Smooth muscle cell (in vitro differentiated cells): ENCODE results near the gene EXOC3L2. TPM values are rescaled to one million over a fixed set of nuclear protein-coding genes. Genes with fewer than 3 reads are reported as not detected.
A peak's percentile ranks its signal among the peaks of the same experiment; 100 is the strongest.

Source experiments
- DNase-seq: peaks from one replicate; lab custom pipeline; 2025; ENCODE audit not compliant: unreplicated experiment; lab: John Stamatoyannopoulos, UW
- H2AFZ ChIP-seq: fragments of 200-600 bp; sonication (generic); 2 replicates; pipeline ENCODE4 v1.6.0; 2016; ENCODE audit warnings: antibody characterized with exemption, low read depth, mild to moderate bottlenecking
- H3F3A ChIP-seq: fragments of 200-600 bp; sonication (generic); 2 replicates; pipeline ENCODE4 v1.6.0; 2017; ENCODE audit warnings: antibody characterized with exemption, low read depth
- H3K27ac ChIP-seq: fragments of 200-600 bp; sonication (generic); 2 replicates; pipeline ENCODE4 v1.5.1; 2016; ENCODE audit warnings: low read depth, mild to moderate bottlenecking
- H3K27me3 ChIP-seq: fragments of 200-600 bp; sonication (generic); 2 replicates; pipeline ENCODE4 v1.6.1; 2016; ENCODE audit warnings: low read depth, mild to moderate bottlenecking
- H3K36me3 ChIP-seq: fragments of 200-600 bp; sonication (generic); 2 replicates; pipeline ENCODE4 v1.5.1; 2016; ENCODE audit warnings: low read depth
- H3K4me1 ChIP-seq: fragments of 200-600 bp; sonication (generic); 2 replicates; pipeline ENCODE4 v1.5.1; 2016; ENCODE audit warnings: low read depth
- H3K4me2 ChIP-seq: fragments of 200-600 bp; sonication (generic); 2 replicates; pipeline ENCODE4 v1.6.0; 2016; ENCODE audit warnings: mild to moderate bottlenecking
- H3K4me3 ChIP-seq: fragments of 200-600 bp; sonication (generic); 2 replicates; pipeline ENCODE4 v1.5.1; 2016; ENCODE audit warnings: mild to moderate bottlenecking
- H3K79me2 ChIP-seq: fragments of 200-600 bp; sonication (generic); 2 replicates; pipeline ENCODE4 v1.6.0; 2016; ENCODE audit warnings: low read depth, mild to moderate bottlenecking
- H3K9ac ChIP-seq: fragments of 200-600 bp; sonication (generic); 2 replicates; pipeline ENCODE4 v1.6.0; 2016; ENCODE audit warnings: low read depth
- H3K9me3 ChIP-seq: fragments of 200-600 bp; sonication (generic); replicated peaks from 2 replicates; pipeline ENCODE4 v1.5.1; 2016; ENCODE audit warnings: low read depth
- H4K20me1 ChIP-seq: fragments of 200-600 bp; sonication (generic); 2 replicates; pipeline ENCODE4 v1.6.0; 2016; ENCODE audit warnings: low read depth
- WGBS: methylation state at CpG from one replicate; pipeline ENCODE4 v1.1.7; 2016; ENCODE audit warnings: low lambda C conversion rate; 5-methylcytosine and 5-hydroxymethylcytosine counted together
- polyA plus RNA-seq: library from polyadenylated mRNA; unstranded; fragments of >200 nt; fragmentation: Nextera tagmentation; extraction: Ambion mirVana; gene quantifications from 2 replicates; pipeline ENCODE4 v1.2.1, GENCODE V29; 2016
- total RNA-seq: library from RNA; depleted of rRNA; stranded (reverse); fragments of >200 nt; gene quantifications from 2 replicates; pipeline ENCODE4 v1.2.3, GENCODE V29; 2014
- TF ChIP-seq, protein P1 (sequence below): fragments of 200-600 bp; sonication (generic); IDR thresholded peaks from 2 replicates; pipeline ENCODE4 v1.5.1; 2017; ENCODE audit warnings: borderline replicate concordance, mild to moderate bottlenecking, antibody characterized with exemption; ENCODE audit not compliant: insufficient read depth, poor library complexity, severe bottlenecking

Gene EXOC3L2
- total and polyA plus RNA-seq, 2 experiments from 2014 or later: 0.76 to 7.5 TPM

GRCh38 chr19:45191375-45191774 lies 53.8 kb downstream of the EXOC3L2 start:
- no peak overlapping the region for H3K9ac ChIP-seq
- H3K79me2 ChIP-seq: no peaks in the 10 kb centered on the region
- H3K27ac ChIP-seq: no peak overlapping the region
- H3F3A ChIP-seq: no peaks in the 10 kb centered on the region
- no peaks in the 10 kb centered on the region for H4K20me1 ChIP-seq
- no peaks in the 10 kb centered on the region for H3K36me3 ChIP-seq
- no peak overlapping the region for H3K4me3 ChIP-seq
- TF ChIP-seq, protein P1, sequence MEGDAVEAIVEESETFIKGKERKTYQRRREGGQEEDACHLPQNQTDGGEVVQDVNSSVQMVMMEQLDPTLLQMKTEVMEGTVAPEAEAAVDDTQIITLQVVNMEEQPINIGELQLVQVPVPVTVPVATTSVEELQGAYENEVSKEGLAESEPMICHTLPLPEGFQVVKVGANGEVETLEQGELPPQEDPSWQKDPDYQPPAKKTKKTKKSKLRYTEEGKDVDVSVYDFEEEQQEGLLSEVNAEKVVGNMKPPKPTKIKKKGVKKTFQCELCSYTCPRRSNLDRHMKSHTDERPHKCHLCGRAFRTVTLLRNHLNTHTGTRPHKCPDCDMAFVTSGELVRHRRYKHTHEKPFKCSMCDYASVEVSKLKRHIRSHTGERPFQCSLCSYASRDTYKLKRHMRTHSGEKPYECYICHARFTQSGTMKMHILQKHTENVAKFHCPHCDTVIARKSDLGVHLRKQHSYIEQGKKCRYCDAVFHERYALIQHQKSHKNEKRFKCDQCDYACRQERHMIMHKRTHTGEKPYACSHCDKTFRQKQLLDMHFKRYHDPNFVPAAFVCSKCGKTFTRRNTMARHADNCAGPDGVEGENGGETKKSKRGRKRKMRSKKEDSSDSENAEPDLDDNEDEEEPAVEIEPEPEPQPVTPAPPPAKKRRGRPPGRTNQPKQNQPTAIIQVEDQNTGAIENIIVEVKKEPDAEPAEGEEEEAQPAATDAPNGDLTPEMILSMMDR: no peak
- no peaks in the 10 kb centered on the region for H3K27me3 ChIP-seq
- no peak overlapping the region for H2AFZ ChIP-seq
- H3K4me2 ChIP-seq: no peak overlapping the region
- H3K9me3 ChIP-seq: no peaks in the 10 kb centered on the region
- DNase-seq: no peak
- WGBS: 83% methylated on average over 4 of the region's 4 CpGs
- no peaks in the 10 kb centered on the region for H3K4me1 ChIP-seq

- Histone ChIP-seq H4K20me1 (no peaks in the 10 kb centered on the region), H3K9me3 (no peaks in the 10 kb centered on the region), H3K9ac (no peak overlapping the region), H3K4me3 (no peak overlapping the region), H3K27me3 (no peaks in the 10 kb centered on the region), H3F3A (no peaks in the 10 kb centered on the region), H2AFZ (no peak overlapping the region), H3K27ac (no peak overlapping the region), H3K36me3 (no peaks in the 10 kb centered on the region), H3K79me2 (no peaks in the 10 kb centered on the region), H3K4me1 (no peaks in the 10 kb centered on the region), H3K4me2 (no peak overlapping the region)
- DNase-seq: no peak
- TF ChIP-seq, protein P1: no peak
- 89% methylated on average over 1 of the region's 1 CpG for WGBS
Observed at GRCh38 chr19:45189971-45190370, 55.2 kb downstream of the EXOC3L2 start.

DNA sequence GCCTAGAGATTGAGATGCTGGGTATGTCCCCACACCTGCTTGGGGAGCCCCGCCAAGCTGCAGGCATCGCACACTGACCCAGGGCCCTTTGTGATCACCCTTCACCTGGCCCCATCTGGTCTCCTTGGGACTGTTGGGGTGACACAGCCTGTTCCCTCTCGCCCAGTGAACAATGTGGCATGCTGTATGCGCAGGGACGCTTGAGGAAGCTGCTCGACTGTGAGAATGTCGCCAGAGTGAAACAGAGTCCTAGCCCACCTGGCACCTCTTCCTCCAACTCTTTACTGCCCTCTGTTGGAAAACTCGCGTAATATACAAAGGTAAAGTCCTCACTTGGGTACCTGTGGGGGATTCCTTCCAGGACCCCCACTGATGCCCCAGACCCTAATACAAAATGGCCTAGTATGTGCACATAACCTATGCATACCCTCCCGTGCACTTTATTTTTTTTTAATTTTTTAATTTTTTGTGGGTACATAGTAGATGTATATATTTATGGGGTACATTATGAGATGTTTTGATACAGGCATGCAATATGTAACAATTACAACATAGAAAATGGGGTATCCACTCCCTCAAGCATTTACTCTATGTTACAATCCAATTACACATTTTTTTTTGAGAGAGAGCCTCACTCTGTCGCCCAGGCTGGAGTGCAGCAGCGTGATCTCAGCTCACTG lies 57.6 kb downstream of the EXOC3L2 start:
- Histone ChIP-seq H3K9me3 (no peaks in the 10 kb centered on the region), H3K4me1 (no peaks in the 10 kb centered on the region), H3K27me3 (no peaks in the 10 kb centered on the region), H4K20me1 (no peaks in the 10 kb centered on the region), H3K4me3 (no peak overlapping the region), H3K79me2 (no peaks in the 10 kb centered on the region), H3K9ac (no peak overlapping the region), H3K4me2 (no peak overlapping the region), H3K36me3 (no peaks in the 10 kb centered on the region), H3F3A (no peaks in the 10 kb centered on the region), H2AFZ (no peak overlapping the region), H3K27ac (no peak overlapping the region)
- DNase-seq: no peak
- WGBS: 38% methylated on average over 12 of the region's 12 CpGs
- TF ChIP-seq, protein P1: peak; percentile 53
